IMR-90 (cell line): ENCODE measurements around the gene BMP10. TPM values are rescaled to one million over a fixed set of nuclear protein-coding genes. Genes with fewer than 3 reads are reported as not detected.

Experiments used
- ATAC-seq: fragments of 200-7000 bp; cut with Tn5 transposase; 2 replicates; pipeline ENCODE4 v1.9.1; 2020; ENCODE audit warnings: low read depth, mild to moderate bottlenecking, moderate library complexity
- BruUV-seq: library from RNA; stranded (reverse); fragments of 400-500 nt; replicated peaks from 2 replicates; lab custom pipeline; 2021; lab: Mats Ljungman, UMichigan
- CTCF ChIA-PET: fragments of 300-600 bp; formaldehyde crosslinking; extraction: SDS; loops from one replicate; lab custom pipeline; 2021; ENCODE audit warnings: antibody characterized with exemption; lab: Yijun Ruan, JAX
- POLR2A ChIA-PET: fragments of 300-600 bp; sonication (Branson Sonifier 250); formaldehyde crosslinking; loops from one replicate; lab custom pipeline; 2022; ENCODE audit warnings: antibody characterized with exemption; ENCODE audit not compliant: unreplicated experiment; lab: Charles Lee
- DNase-seq: peaks from one replicate; pipeline ENCODE4 v3.0.0; 2013
- H2AFZ ChIP-seq: replicated peaks from 2 replicates; pipeline ENCODE3; 2013; ENCODE audit warnings: low read length, mild to moderate bottlenecking; ENCODE audit not compliant: poor library complexity
- H2AK5ac ChIP-seq: 2 replicates; pipeline ENCODE4 v1.6.1; 2013; ENCODE audit warnings: low read depth, low read length, inconsistent platforms
- H2AK9ac ChIP-seq: replicated peaks from 2 replicates; pipeline ENCODE3; 2013; ENCODE audit warnings: mild to moderate bottlenecking, low read depth, low read length, moderate library complexity; ENCODE audit not compliant: poor library complexity
- H2BK120ac ChIP-seq: 2 replicates; pipeline ENCODE4 v1.6.1; 2013; ENCODE audit warnings: low read depth, low read length, inconsistent platforms
- H2BK15ac ChIP-seq: 3 replicates; pipeline ENCODE4 v1.6.1; 2013; ENCODE audit warnings: low read depth, low read length, inconsistent platforms
- H2BK20ac ChIP-seq: 2 replicates; pipeline ENCODE4 v1.6.1; 2013; ENCODE audit warnings: low read depth, mild to moderate bottlenecking, inconsistent platforms, low read length, moderate library complexity
- H2BK5ac ChIP-seq: 2 replicates; pipeline ENCODE4 v1.6.1; 2013; ENCODE audit warnings: mild to moderate bottlenecking, low read depth, low read length, inconsistent platforms; ENCODE audit not compliant: poor library complexity, severe bottlenecking
- H3K14ac ChIP-seq: replicated peaks from 2 replicates; pipeline ENCODE4 v1.6.1; 2013; ENCODE audit warnings: low read depth, low read length, inconsistent platforms
- H3K18ac ChIP-seq: 2 replicates; pipeline ENCODE4 v1.6.1; 2013; ENCODE audit warnings: low read depth, low read length, control low read depth
- H3K23ac ChIP-seq: 2 replicates; pipeline ENCODE4 v1.6.1; 2013; ENCODE audit warnings: low read depth, low read length, inconsistent platforms
- H3K27ac ChIP-seq: 2 replicates; pipeline ENCODE4 v1.5.1; 2013; ENCODE audit warnings: mild to moderate bottlenecking, control low read depth, low read length; ENCODE audit not compliant: insufficient read depth
- H3K27me3 ChIP-seq: 2 replicates; pipeline ENCODE4 v1.6.1; 2013; ENCODE audit warnings: low read length; ENCODE audit not compliant: control insufficient read depth, insufficient read depth
- H3K36me3 ChIP-seq: 2 replicates; pipeline ENCODE4 v1.6.1; 2013; ENCODE audit warnings: low read length, mixed read lengths; ENCODE audit not compliant: control insufficient read depth, insufficient read depth
- H3K4ac ChIP-seq: 2 replicates; pipeline ENCODE4 v1.6.1; 2013; ENCODE audit warnings: low read depth, low read length, inconsistent platforms
- H3K4me1 ChIP-seq: 2 replicates; pipeline ENCODE4 v1.6.1; 2013; ENCODE audit warnings: low read length, mixed read lengths; ENCODE audit not compliant: control insufficient read depth, insufficient read depth
- H3K4me2 ChIP-seq: 2 replicates; pipeline ENCODE4 v1.6.1; 2013; ENCODE audit warnings: low read depth, mild to moderate bottlenecking, control low read depth, low read length, moderate library complexity
- H3K4me3 ChIP-seq: 2 replicates; pipeline ENCODE4 v1.5.1; 2013; ENCODE audit warnings: low read depth, mild to moderate bottlenecking, control low read depth, low read length, moderate library complexity; ENCODE audit not compliant: insufficient read depth
- H3K56ac ChIP-seq: 2 replicates; pipeline ENCODE4 v1.6.1; 2013; ENCODE audit warnings: low read length, inconsistent platforms; ENCODE audit not compliant: insufficient read depth; ENCODE audit errors: extremely low read depth
- H3K79me1 ChIP-seq, 2 experiments: 2 replicates each; pipeline ENCODE4 v1.6.1; 2013; ENCODE audit warnings: low read length in 2 of 2, inconsistent platforms in 1 of 2, low read depth in 1 of 2
- H3K9ac ChIP-seq: 2 replicates; pipeline ENCODE4 v1.6.1; 2013; ENCODE audit warnings: low read depth, low read length, control low read depth
- H3K9me1 ChIP-seq: 2 replicates; pipeline ENCODE4 v1.6.1; 2013; ENCODE audit warnings: low read length, inconsistent platforms; ENCODE audit not compliant: insufficient read depth
- H3K9me3 ChIP-seq: 2 replicates; pipeline ENCODE4 v1.6.1; 2013; ENCODE audit warnings: low read length; ENCODE audit not compliant: control insufficient read depth, insufficient read depth
- H4K20me1 ChIP-seq: 2 replicates; pipeline ENCODE4 v1.6.1; 2013; ENCODE audit warnings: low read length, inconsistent platforms; ENCODE audit not compliant: insufficient read depth
- H4K5ac ChIP-seq: 2 replicates; pipeline ENCODE4 v1.6.1; 2013; ENCODE audit warnings: mild to moderate bottlenecking, low read depth, low read length, control low read depth
- H4K8ac ChIP-seq, 2 experiments: 2 replicates each; pipeline ENCODE4 v1.6.1; 2013; ENCODE audit warnings: low read depth in 2 of 2, low read length in 2 of 2, control low read depth in 1 of 2, inconsistent platforms in 1 of 2
- H4K91ac ChIP-seq: 2 replicates; pipeline ENCODE4 v1.6.1; 2013; ENCODE audit warnings: low read depth, low read length, inconsistent platforms; ENCODE audit not compliant: insufficient read depth
- FOS ChIP-seq: fragments of 150-350 bp; IDR thresholded peaks from 2 replicates; pipeline ENCODE4 v1.6.1; 2016; ENCODE audit warnings: low read depth, low read length
- MAFK ChIP-seq: IDR thresholded peaks from 2 replicates; pipeline ENCODE4 v1.6.1; 2012; ENCODE audit warnings: low read depth, low read length, improper control_type of control experiment
- MXI1 ChIP-seq: IDR thresholded peaks from 2 replicates; pipeline ENCODE4 v1.6.1; 2012; ENCODE audit warnings: low read depth, mild to moderate bottlenecking, low read length, moderate library complexity, borderline replicate concordance
- RCOR1 ChIP-seq: IDR thresholded peaks from 2 replicates; pipeline ENCODE4 v1.6.1; 2012; ENCODE audit warnings: mild to moderate bottlenecking, low read length, improper control_type of control experiment; ENCODE audit not compliant: insufficient replicate concordance
- SMC3 ChIP-seq: fragments of 150-350 bp; IDR thresholded peaks from 2 replicates; pipeline ENCODE4 v1.6.1; 2016; ENCODE audit warnings: low read depth, mild to moderate bottlenecking, antibody characterized with exemption, low read length, moderate library complexity
- WGBS, 2 experiments: methylation state at CpG; one replicate each; pipeline versions ENCODE4 v1.1.5 to v1.1.7; 2013; ENCODE audit warnings: missing lambda C conversion rate in 2 of 2; ENCODE audit not compliant: insufficient read length in 1 of 2; ENCODE audit errors: extremely low coverage in 2 of 2; 5-methylcytosine and 5-hydroxymethylcytosine counted together
- dilution Hi-C: fragments of 300-500 bp; cut with HindIII; formaldehyde crosslinking; loops from one replicate; pipeline ENCODE4 v1.14.3; 2018; ENCODE audit warnings: low sequenced_read_pairs; ENCODE audit not compliant: unreplicated experiment
- in situ Hi-C: fragments of 300-500 bp; cut with MboI; formaldehyde crosslinking; loops from 3 replicates; pipeline ENCODE4 v1.14.3; 2019; ENCODE audit warnings: low sequenced_read_pairs, inconsistent platforms, mixed read lengths
- intact Hi-C: fragments of 100-400 bp; cut with micrococcal nuclease; formaldehyde crosslinking; loops from 2 replicates; pipeline ENCODE4 v1.10.0; 2022
- polyA plus RNA-seq, 3 experiments: library from polyadenylated mRNA; depleted of rRNA; stranded (reverse); fragments of >200 nt; gene quantifications; 2 replicates each; pipeline ENCODE4 v1.2.3, GENCODE V29; 2012; ENCODE audit warnings: low replicate concordance in 1 of 3
- total RNA-seq: library from RNA; depleted of rRNA; stranded (reverse); fragments of >200 nt; gene quantifications from 2 replicates; pipeline ENCODE4 v1.2.3, GENCODE V29; 2012
- TF ChIP-seq, protein P1 (sequence below): fragments of 150-350 bp; IDR thresholded peaks from 2 replicates; pipeline ENCODE4 v1.6.1; 2016; ENCODE audit warnings: low read depth, mild to moderate bottlenecking, low read length, moderate library complexity, borderline replicate concordance

The BMP10 gene
- total and polyA plus RNA-seq, 2 of the 4 experiments (the other 2 are of a cell fraction), result not detected

DNA sequence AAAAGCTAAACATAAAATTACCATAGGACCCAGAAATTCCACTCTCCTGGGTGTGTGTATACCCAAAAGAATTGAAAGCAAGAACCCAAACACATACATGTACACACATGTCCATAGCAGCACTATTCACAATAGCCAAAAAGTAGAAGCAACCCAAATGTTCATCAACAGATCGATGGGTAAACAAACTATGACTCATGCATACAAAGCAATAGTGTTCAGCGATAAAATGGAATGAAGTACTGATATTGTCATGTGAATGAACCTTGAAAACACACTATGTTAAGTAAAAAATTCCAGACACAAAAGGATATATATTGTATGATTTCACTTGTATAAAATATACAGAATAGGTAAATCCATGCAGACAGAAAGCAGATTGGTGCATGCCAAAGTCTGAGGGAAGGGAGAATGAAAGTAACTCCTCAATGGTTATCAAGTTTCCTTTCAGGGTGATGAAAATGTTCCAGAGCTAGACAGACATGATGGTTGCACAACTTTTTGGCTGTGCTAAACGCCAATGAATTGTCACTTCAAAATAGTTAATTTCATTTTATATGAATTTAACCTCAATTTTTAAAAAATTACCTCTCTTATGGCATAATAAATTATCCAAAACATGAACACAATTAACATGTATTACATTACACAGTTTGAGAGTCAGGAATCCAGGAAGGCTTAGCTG lies 46.0 kb upstream of the BMP10 start:
- Histone ChIP-seq H3K14ac (no peak overlapping the region), H3K4me3 (no peak overlapping the region), H2BK5ac (no peak overlapping the region), H3K9me1 (peaks cover 6% of the 10 kb centered on the region; the same call in 1 of the 2 replicates), H2AFZ (no peak overlapping the region), H4K20me1 (no peaks in the 10 kb centered on the region), H3K27me3 (no peaks in the 10 kb centered on the region), H4K5ac (no peak overlapping the region), H3K79me1 (no peaks in the 10 kb centered on the region), H3K4ac (no peak overlapping the region), H2AK9ac (no peak overlapping the region), H2AK5ac (no peak overlapping the region), H2BK120ac (no peak overlapping the region), H3K36me3 (no peaks in the 10 kb centered on the region), H2BK20ac (no peak overlapping the region), H3K27ac (no peak overlapping the region), H2BK15ac (no peak overlapping the region), H3K18ac (no peak overlapping the region), H4K8ac (no peak overlapping the region), H3K23ac (no peak overlapping the region), H3K4me2 (no peak overlapping the region), H3K9ac (no peak overlapping the region), H4K91ac (no peak overlapping the region), H3K4me1 (peaks cover 3% of the 10 kb centered on the region; the same call in 1 of the 2 replicates), H3K9me3 (no peaks in the 10 kb centered on the region; the same call in 1 of the 2 replicates), H3K56ac (no peak overlapping the region)
- in situ Hi-C loops, result loop anchor here (5.0 kb wide), 1 partner anchor 210 kb away; no protein-coding TSS in a partner anchor
- dilution Hi-C loops, result no loop called here
- DNase-seq, result no peak
- POLR2A ChIA-PET, result no interaction called here
- intact Hi-C loops, result no loop called here
- CTCF ChIA-PET, result interaction anchor here (0.9 to 1.6 kb wide), 2 partner anchors 8 to 165 kb away, joined by 3 to 5 read pairs; no protein-coding TSS in a partner anchor
- no peak for TF ChIP-seq MXI1
- no peak for TF ChIP-seq SMC3
- peak; percentile 23; the same call in 1 of the 2 replicates for TF ChIP-seq FOS
- no peak for TF ChIP-seq MAFK
- no peak for TF ChIP-seq RCOR1
- TF ChIP-seq, protein P1, sequence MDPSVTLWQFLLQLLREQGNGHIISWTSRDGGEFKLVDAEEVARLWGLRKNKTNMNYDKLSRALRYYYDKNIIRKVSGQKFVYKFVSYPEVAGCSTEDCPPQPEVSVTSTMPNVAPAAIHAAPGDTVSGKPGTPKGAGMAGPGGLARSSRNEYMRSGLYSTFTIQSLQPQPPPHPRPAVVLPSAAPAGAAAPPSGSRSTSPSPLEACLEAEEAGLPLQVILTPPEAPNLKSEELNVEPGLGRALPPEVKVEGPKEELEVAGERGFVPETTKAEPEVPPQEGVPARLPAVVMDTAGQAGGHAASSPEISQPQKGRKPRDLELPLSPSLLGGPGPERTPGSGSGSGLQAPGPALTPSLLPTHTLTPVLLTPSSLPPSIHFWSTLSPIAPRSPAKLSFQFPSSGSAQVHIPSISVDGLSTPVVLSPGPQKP, result no peak
- no TSS peak for BruUV-seq
- ATAC-seq, result no peak
- no CpG with 5 or more reads among the region's 3 CpGs for WGBS, 2 experiments
